RWPE2 (cell line): ENCODE measurements around the gene KIF26A.

ENCODE experiments used
- ATAC-seq: fragments of 200-7000 bp; cut with Tn5 transposase; 3 replicates; pipeline ENCODE4 v1.9.1; 2021; ENCODE audit warnings: low read depth
- DNase-seq: peaks from one replicate; pipeline ENCODE4 v3.0.0-alpha.2; 2020; ENCODE audit warnings: low spot score
- H3K27ac ChIP-seq: fragments of 450-650 bp; 2 replicates; pipeline ENCODE4 v1.5.1; 2017; ENCODE audit warnings: mild to moderate bottlenecking; ENCODE audit not compliant: poor library complexity, severe bottlenecking
- H3K27me3 ChIP-seq: fragments of 250-450 bp; sonication (Bioruptor Pico); 2 replicates; pipeline ENCODE4 v1.5.1; 2021; ENCODE audit warnings: mild to moderate bottlenecking, moderate library complexity; ENCODE audit not compliant: insufficient read depth, poor library complexity, severe bottlenecking
- H3K36me3 ChIP-seq: fragments of 250-450 bp; sonication (Bioruptor Pico); 2 replicates; pipeline ENCODE4 v1.5.1; 2020; ENCODE audit warnings: low read depth, mild to moderate bottlenecking, moderate library complexity
- H3K4me1 ChIP-seq: fragments of 250-450 bp; sonication (Bioruptor Pico); 2 replicates; pipeline ENCODE4 v1.5.1; 2021; ENCODE audit warnings: mild to moderate bottlenecking, moderate library complexity; ENCODE audit not compliant: insufficient read depth, poor library complexity, severe bottlenecking
- H3K4me3 ChIP-seq: fragments of 250-450 bp; sonication (Bioruptor Pico); 2 replicates; pipeline ENCODE4 v1.5.1; 2021; ENCODE audit warnings: mild to moderate bottlenecking, moderate library complexity; ENCODE audit not compliant: severe bottlenecking
- H3K9me3 ChIP-seq: fragments of 250-450 bp; sonication (Bioruptor Pico); 2 replicates; pipeline ENCODE4 v1.5.1; 2021; ENCODE audit warnings: mild to moderate bottlenecking, moderate library complexity; ENCODE audit not compliant: severe bottlenecking
- TF ChIP-seq, protein P1 (sequence below): fragments of 450-650 bp; IDR thresholded peaks from one replicate; pipeline ENCODE4 v1.5.1; 2017; ENCODE audit warnings: mild to moderate bottlenecking, moderate library complexity; ENCODE audit not compliant: poor library complexity, severe bottlenecking

Gene KIF26A

DNA sequence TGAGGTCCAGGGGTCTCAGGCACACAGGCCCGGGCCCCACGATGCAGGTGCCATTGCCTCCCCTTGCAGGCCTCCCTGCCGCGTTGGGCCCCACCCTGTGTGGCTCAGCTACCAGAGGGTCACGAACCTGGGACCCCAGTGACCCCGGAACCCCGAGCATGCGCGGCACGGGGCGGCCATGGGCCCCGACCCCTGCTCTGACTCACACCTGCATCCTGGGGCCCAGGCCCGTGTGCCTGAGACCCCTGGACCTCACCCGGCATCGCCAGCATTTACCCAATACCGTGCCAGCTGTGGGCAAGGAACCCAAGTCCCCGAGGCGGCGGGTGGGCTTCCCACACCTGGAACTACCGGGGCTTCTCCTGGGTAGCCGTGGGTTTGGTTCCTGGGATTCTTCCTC is 25.2 kb downstream of the KIF26A start:
- TF ChIP-seq, protein P1, sequence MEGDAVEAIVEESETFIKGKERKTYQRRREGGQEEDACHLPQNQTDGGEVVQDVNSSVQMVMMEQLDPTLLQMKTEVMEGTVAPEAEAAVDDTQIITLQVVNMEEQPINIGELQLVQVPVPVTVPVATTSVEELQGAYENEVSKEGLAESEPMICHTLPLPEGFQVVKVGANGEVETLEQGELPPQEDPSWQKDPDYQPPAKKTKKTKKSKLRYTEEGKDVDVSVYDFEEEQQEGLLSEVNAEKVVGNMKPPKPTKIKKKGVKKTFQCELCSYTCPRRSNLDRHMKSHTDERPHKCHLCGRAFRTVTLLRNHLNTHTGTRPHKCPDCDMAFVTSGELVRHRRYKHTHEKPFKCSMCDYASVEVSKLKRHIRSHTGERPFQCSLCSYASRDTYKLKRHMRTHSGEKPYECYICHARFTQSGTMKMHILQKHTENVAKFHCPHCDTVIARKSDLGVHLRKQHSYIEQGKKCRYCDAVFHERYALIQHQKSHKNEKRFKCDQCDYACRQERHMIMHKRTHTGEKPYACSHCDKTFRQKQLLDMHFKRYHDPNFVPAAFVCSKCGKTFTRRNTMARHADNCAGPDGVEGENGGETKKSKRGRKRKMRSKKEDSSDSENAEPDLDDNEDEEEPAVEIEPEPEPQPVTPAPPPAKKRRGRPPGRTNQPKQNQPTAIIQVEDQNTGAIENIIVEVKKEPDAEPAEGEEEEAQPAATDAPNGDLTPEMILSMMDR, result no peak
- Histone ChIP-seq H3K27ac (no peak overlapping the region), H3K4me1 (no peaks in the 10 kb centered on the region), H3K27me3 (no peaks in the 10 kb centered on the region), H3K4me3 (no peak overlapping the region), H3K36me3 (no peaks in the 10 kb centered on the region), H3K9me3 (no peaks in the 10 kb centered on the region)
- DNase-seq (no peak), ATAC-seq (no peak)

GRCh38 chr14:104164041-104164440 is 25.7 kb downstream of the KIF26A start:
- no peak overlapping the region for H3K4me3 ChIP-seq
- H3K27me3 ChIP-seq, result no peaks in the 10 kb centered on the region
- H3K36me3 ChIP-seq, result no peaks in the 10 kb centered on the region
- no peak overlapping the region for H3K27ac ChIP-seq
- H3K4me1 ChIP-seq, result no peaks in the 10 kb centered on the region
- no peak for DNase-seq
- TF ChIP-seq, protein P1, result no peak
- H3K9me3 ChIP-seq, result no peaks in the 10 kb centered on the region
- ATAC-seq, result no peak

DNA sequence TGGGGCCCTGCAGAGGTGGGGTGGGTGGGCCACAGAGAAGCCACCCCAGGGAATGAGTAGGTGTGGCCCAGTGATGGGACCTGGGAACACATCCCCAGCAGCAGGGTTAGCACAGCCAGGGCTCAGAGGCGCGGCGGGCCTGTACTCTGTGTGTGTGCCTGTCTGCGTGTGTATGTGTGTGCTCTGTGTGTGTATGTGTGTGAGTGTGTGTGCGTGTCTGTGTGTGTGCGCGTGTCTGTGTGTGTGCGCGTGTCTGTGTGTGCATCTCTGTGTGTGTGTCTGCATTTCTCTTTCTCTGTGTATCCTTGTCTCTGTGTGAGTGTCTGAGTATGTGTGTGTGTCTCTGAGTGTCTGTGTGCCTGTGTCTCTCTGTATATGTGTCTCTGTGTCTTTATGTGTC is 26.1 kb downstream of the KIF26A start:
- Histone ChIP-seq H3K36me3 (no peaks in the 10 kb centered on the region), H3K27ac (no peak overlapping the region), H3K9me3 (no peaks in the 10 kb centered on the region), H3K4me1 (no peaks in the 10 kb centered on the region), H3K27me3 (no peaks in the 10 kb centered on the region), H3K4me3 (no peak overlapping the region)
- DNase-seq (no peak), ATAC-seq (no peak)
- TF ChIP-seq, protein P1, result no peak

- H3K36me3 ChIP-seq, result no peaks in the 10 kb centered on the region
- DNase-seq (no peak), ATAC-seq (no peak)
- TF ChIP-seq, protein P1, result no peak
- H3K4me3 ChIP-seq, result no peak overlapping the region
- H3K9me3 ChIP-seq, result no peaks in the 10 kb centered on the region
- no peaks in the 10 kb centered on the region for H3K4me1 ChIP-seq
- no peaks in the 10 kb centered on the region for H3K27me3 ChIP-seq
- no peak overlapping the region for H3K27ac ChIP-seq
Observed at GRCh38 chr14:104166698-104167097, 28.3 kb downstream of the KIF26A start.

DNA sequence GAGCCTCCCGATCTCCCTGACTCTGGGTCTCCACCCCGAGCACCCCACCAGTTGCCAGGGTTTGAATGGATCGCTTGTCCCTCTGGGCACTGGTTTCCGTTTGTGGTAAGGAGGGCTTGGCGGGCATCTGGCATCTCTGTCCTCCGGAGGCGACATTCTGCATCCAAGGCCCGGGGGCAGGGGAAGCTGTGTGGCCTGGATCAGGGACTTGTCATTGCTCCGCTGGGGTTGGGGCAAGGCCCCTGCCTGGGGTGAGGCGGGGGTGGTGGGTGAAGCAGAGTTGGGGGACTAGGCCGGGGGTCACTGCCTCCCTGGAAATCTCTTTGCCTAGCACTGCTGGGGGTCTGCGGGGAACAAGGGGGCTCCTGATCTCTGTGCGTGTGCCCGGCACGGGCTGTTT is 30.2 kb downstream of the KIF26A start:
- no peak for DNase-seq
- Histone ChIP-seq H3K9me3 (no peaks in the 10 kb centered on the region), H3K27ac (no peak overlapping the region), H3K36me3 (no peaks in the 10 kb centered on the region), H3K4me1 (no peaks in the 10 kb centered on the region), H3K27me3 (no peaks in the 10 kb centered on the region), H3K4me3 (no peak overlapping the region)
- no peak for ATAC-seq
- TF ChIP-seq, protein P1, result no peak
